Ishikawa (cell line): ENCODE measurements around the gene S100A6.

Experiments
- EP300 ChIP-seq: IDR thresholded peaks from 2 replicates; pipeline ENCODE4 v1.6.1; 2012; ENCODE audit warnings: borderline replicate concordance
- RAD21 ChIP-seq: IDR thresholded peaks from 2 replicates; pipeline ENCODE4 v1.6.1; 2012; ENCODE audit warnings: low read depth
- TAF1 ChIP-seq: IDR thresholded peaks from 2 replicates; pipeline ENCODE4 v1.6.1; 2012; ENCODE audit warnings: low read depth, mild to moderate bottlenecking

DNA sequence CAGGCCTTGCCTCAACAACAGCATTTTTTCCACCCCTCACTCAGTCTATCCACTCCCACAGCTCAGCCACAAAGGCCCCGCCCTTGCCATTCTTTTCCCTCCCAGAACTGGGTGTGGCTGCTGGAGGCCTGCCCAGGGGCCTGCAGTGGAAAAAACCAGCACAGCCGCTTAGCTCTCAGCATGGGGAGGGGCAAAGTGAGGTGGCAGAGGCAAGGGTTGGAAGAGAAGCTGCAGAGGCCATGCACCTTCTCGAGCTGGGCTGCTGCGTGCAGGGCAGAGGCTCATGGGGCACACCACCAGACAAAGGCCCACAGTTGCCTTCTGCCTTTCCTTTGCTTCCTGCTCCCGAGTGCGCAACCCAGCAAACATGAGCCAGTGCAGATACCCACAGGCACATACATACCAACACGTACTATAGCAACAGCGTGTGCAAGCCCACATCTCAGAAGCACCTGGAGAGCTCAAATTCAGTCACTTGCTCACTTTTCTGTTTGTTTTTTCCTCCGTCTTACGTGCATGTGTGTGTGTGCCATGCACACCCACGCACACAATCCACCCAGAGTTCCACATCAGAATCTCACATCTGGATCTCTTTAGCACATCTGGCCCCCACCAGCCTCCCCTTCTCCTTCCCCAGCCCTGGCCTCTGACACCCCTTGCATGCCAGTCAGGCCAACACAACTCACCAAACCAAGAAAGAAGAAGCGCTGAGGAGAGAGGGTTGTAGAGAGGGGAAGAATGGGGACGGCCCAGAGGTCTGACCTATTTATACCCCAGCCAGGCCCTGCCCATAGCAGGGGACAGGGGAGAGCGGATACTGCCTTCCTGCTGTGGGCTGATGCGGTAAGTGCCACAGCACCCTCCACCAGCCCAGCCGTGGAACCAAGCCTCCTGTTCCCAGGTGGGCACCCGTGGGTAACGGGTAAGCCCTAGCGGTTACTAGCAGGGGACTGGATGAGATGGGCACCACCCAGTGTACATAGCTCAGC is 9.6 kb upstream of the S100A6 start, which contains the start of gene S100A4:
- peak; percentile 60; the same call in 1 of the 2 replicates for TF ChIP-seq TAF1
- no peak; the same call in 1 of the 2 replicates for TF ChIP-seq RAD21
- TF ChIP-seq EP300: peak; percentile 75; the same call in 1 of the 2 replicates
